ENCODE data around the gene ATP8B3. TPM values are rescaled to one million over a fixed set of nuclear protein-coding genes. Genes with fewer than 3 reads are reported as not detected.

The ATP8B3 gene
- total and polyA plus RNA-seq, 7 donors: under 0.01 to 3.9 (median 0.68) TPM; not detected in 2

DNA sequence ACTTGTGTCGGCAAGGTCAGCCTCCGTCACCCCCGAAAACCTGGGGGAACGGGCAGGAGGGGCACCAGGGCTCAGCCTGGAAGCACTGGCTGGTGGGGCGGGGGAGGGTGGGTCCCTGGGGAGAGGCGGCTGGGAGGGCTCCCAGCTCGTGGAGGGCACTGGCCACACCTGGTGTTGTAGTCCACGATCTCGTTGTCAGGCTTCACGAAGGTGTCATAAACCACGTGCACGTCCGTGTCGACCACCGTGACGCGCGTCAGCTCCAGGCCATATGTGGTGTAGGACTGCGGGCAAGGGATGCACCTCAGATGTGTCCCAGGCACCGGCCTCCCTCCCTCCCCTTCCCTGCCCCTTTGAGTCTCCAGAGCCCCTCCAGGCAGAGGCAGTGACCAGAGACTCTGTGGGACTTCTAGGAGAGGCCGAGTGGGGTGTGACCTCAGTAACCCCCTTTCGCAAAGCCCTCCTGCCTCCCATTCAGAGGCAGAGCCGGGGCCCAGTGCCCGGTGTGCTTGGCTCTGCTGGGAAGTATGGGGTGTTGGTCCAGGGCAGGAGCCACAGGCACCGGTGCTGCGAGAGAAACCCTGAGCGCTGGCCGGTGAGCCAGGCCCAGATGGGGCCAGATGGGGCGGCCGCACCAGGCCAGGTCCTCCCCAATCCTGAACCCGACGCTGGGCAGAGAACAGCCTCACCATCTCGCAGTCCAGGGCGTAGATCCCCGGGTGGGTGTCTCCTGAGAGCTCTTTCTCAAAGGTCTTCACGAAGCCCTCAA is 4.6 kb upstream of the ATP8B3 start:
- intact Hi-C loops (cut with DNase I): no loop called here
- TF ChIP-seq, protein P1, sequence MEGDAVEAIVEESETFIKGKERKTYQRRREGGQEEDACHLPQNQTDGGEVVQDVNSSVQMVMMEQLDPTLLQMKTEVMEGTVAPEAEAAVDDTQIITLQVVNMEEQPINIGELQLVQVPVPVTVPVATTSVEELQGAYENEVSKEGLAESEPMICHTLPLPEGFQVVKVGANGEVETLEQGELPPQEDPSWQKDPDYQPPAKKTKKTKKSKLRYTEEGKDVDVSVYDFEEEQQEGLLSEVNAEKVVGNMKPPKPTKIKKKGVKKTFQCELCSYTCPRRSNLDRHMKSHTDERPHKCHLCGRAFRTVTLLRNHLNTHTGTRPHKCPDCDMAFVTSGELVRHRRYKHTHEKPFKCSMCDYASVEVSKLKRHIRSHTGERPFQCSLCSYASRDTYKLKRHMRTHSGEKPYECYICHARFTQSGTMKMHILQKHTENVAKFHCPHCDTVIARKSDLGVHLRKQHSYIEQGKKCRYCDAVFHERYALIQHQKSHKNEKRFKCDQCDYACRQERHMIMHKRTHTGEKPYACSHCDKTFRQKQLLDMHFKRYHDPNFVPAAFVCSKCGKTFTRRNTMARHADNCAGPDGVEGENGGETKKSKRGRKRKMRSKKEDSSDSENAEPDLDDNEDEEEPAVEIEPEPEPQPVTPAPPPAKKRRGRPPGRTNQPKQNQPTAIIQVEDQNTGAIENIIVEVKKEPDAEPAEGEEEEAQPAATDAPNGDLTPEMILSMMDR (IDR thresholded peaks at IDR 0.05): no peak
- no peak for TF ChIP-seq EP300 (IDR thresholded peaks at IDR 0.05)
- no peak for TF ChIP-seq POLR2AphosphoS5 (IDR thresholded peaks at IDR 0.05)
- TF ChIP-seq POLR2A (IDR thresholded peaks at IDR 0.05): no peak
- no peaks in the 10 kb centered on the region for H3K27me3 ChIP-seq
- H3K4me3 ChIP-seq: no peak overlapping the region
- H3K36me3 ChIP-seq: peaks cover 44 to 65% (median 57%) of the 10 kb centered on the region in 4 donors
- DNase-seq: no peak
- 92 to 93% methylated on average over 36 of the region's 36 CpGs for WGBS, 2 donors
- no peaks in the 10 kb centered on the region for H3K9me3 ChIP-seq
- H3K27ac ChIP-seq: no peak overlapping the region
- peaks cover 0 to 18% (median 15%) of the 10 kb centered on the region in 4 donors for H3K4me1 ChIP-seq

DNA sequence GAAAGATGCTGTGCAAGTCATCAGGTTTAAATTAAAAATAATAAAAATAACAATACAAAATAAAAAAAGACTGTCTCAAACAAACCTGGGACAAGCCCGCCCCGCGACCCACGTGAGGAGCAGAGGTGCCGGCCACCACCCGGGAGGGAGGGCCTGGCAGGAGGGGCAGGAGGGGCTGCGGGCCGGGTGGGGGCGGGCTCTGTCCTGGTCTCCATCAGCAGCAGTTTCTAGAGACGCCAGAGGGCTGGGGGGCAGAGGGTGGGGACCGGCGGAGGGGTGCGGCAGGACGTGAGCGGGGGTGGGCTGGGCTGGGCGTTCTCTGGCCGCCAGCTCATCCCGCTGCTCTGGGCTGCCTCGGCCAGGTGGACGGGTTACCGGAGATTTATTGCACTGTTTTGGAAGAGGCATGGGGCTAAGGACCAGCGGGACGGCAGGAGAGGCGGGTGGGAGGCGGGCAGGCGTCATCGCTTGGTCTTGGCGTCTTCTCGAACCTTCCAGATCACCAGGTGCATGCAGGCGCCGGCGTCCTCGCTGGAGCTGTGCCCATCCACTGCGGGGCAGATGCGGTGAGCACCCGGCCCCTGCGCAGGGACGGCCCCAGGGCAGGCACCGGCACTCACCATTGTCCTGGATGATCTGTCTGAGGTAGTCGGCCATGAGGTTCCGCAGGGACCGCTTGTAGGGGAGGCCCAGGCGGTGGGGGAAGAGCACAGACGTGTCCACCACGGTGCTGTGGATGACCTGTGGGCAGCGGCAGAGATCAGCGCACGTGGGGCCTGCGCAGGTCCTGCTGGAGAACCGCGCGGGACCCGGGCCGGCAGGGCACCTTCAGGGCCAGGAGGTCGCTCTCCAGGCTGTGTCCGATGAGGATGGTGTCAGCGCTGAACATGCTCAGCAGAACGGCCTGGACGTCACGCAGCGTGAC is 3.8 kb upstream of the ATP8B3 start:
- DNase-seq: no peak
- peaks cover 0 to 21% (median 17%) of the 10 kb centered on the region in 4 donors for H3K4me1 ChIP-seq
- H3K4me3 ChIP-seq: no peak overlapping the region
- no peaks in the 10 kb centered on the region for H3K9me3 ChIP-seq
- H3K27ac ChIP-seq: no peak overlapping the region
- H3K36me3 ChIP-seq: peaks cover 44 to 57% (median 53%) of the 10 kb centered on the region in 4 donors
- 90 to 92% methylated on average over 61 of the region's 61 CpGs for WGBS, 2 donors
- no peaks in the 10 kb centered on the region for H3K27me3 ChIP-seq
- intact Hi-C loops (cut with DNase I): no loop called here
- TF ChIP-seq, protein P1 (IDR thresholded peaks at IDR 0.05): no peak
- TF ChIP-seq EP300 (IDR thresholded peaks at IDR 0.05): no peak
- TF ChIP-seq POLR2AphosphoS5 (IDR thresholded peaks at IDR 0.05): no peak
- no peak for TF ChIP-seq POLR2A (IDR thresholded peaks at IDR 0.05)

DNA sequence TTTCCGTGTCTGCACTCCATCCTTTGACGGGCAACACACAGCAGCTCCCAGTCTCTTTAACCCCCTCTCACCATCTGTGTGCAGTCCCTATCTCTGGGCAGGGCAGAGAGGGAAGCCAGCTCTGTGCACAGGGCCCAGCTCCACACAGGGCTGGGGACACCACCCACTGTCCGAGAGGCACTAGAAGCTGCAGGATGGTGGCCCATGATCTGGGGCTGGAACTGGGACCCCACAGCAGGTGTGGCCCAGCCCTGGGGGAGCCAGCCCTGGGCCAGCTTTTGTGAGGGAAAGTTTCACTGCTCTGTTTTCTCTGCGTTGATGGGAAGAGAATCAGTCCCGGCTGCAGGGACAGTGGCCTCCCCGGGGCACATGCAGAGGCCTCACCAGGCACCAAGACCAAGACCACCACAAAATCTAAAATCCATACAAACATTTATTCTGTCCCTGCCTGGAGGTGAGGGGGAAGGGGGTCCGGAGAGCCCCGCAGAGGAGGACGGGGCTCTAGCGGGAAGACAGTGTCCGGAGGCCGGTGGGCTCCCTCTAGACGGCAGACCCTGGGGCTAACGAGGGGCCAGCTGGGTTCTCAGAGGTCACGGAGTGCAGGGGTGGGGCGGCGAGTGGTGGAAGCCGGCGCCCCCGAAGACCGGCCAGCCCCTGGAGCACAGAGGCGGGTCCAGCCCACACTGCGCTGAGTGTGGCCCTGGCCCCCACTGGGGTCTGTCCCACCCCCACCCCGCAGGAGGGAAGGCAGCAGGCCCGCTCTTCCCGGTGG is 2.9 kb upstream of the ATP8B3 start:
- Histone ChIP-seq H3K27me3 (no peaks in the 10 kb centered on the region), H3K27ac (no peak overlapping the region), H3K4me1 (peaks cover 0 to 21% (median 17%) of the 10 kb centered on the region in 4 donors), H3K9me3 (no peaks in the 10 kb centered on the region), H3K36me3 (peaks cover 42 to 49% (median 48%) of the 10 kb centered on the region in 4 donors), H3K4me3 (no peak overlapping the region)
- no peak for TF ChIP-seq EP300 (IDR thresholded peaks at IDR 0.05)
- TF ChIP-seq POLR2AphosphoS5 (IDR thresholded peaks at IDR 0.05): no peak
- TF ChIP-seq, protein P1 (IDR thresholded peaks at IDR 0.05): no peak
- no peak for TF ChIP-seq POLR2A (IDR thresholded peaks at IDR 0.05)
- intact Hi-C loops (cut with DNase I): no loop called here
- DNase-seq: no peak
- WGBS, 2 donors: 89 to 90% methylated on average over 26 of the region's 26 CpGs

DNA sequence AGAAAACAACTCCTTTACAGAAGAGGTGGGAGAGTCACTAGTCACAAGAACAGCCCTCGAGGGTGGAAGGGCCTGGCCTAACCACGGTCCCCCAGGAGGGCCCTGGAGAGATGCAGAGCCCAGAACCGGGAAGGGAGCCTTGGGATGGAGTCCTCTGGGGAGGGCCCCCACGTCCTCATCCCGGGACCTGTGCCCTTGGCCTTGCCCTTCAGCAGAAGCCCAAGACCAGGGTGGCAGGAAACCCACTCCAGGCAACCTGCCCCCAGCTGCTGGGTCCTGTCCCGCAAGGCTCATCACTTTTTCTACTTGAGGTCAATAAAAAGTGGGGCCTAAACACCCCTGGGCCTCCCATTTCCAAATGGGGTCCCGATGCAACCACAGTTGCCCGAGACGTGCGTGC is 2.3 kb upstream of the ATP8B3 start:
- peaks cover 0 to 21% (median 17%) of the 10 kb centered on the region in 4 donors for H3K4me1 ChIP-seq
- H3K36me3 ChIP-seq: peaks cover 36 to 42% (median 42%) of the 10 kb centered on the region in 4 donors
- intact Hi-C loops (cut with DNase I): no loop called here

More for the DNA sequence above, 2.3 kb upstream of the ATP8B3 start:
- Histone ChIP-seq H3K9me3 (no peaks in the 10 kb centered on the region), H3K27ac (no peak overlapping the region), H3K27me3 (no peaks in the 10 kb centered on the region), H3K4me3 (no peak overlapping the region)
- no peak for DNase-seq
- TF ChIP-seq EP300 (IDR thresholded peaks at IDR 0.05) (no peak), POLR2AphosphoS5 (IDR thresholded peaks at IDR 0.05) (no peak)
- WGBS, 2 donors: 82 to 86% methylated on average over 10 of the region's 10 CpGs

Data from sigmoid colon (tissue), 7 donors.